ENCODE data around the gene CRHR2.
"Not testable (repeated sequence)": the region's sequence is repeated elsewhere in the genome, so short reads cannot be mapped to it uniquely, and the experiment has no call there.

CRHR2 gene

GRCh38 chr7:30652132-30652531 lies 30.1 kb downstream of the CRHR2 start:
- no peak for DNase-seq

- DNase-seq: no peak
Observed at GRCh38 chr7:30650421-30650808, 31.8 kb downstream of the CRHR2 start.

GRCh38 chr7:30649717-30650420 lies 32.4 kb downstream of the CRHR2 start:
- no peak for DNase-seq

GRCh38 chr7:30648744-30649540 lies 33.3 kb downstream of the CRHR2 start:
- DNase-seq: no peak

GRCh38 chr7:30647589-30648364 lies 34.5 kb downstream of the CRHR2 start:
- DNase-seq: no peak

GRCh38 chr7:30646154-30646553 lies 36.1 kb downstream of the CRHR2 start:
- DNase-seq: no peak

- DNase-seq: no peak
Observed at GRCh38 chr7:30645661-30646060, 36.6 kb downstream of the CRHR2 start.

- DNase-seq: no peak
Observed at GRCh38 chr7:30644286-30644955, 37.8 kb downstream of the CRHR2 start.

- DNase-seq: no peak
Observed at GRCh38 chr7:30642789-30643188, 39.5 kb downstream of the CRHR2 start.

- DNase-seq: not testable (repeated sequence)
Observed at GRCh38 chr7:30642322-30642721, 39.9 kb downstream of the CRHR2 start.

GRCh38 chr7:30635798-30636197 lies 46.5 kb downstream of the CRHR2 start:
- DNase-seq: no peak

GRCh38 chr7:30634634-30635201 lies 47.5 kb downstream of the CRHR2 start:
- DNase-seq: no peak

- no peak for DNase-seq
Observed at GRCh38 chr7:30634193-30634626, 48.0 kb downstream of the CRHR2 start.

- no peak for DNase-seq
Observed at GRCh38 chr7:30633223-30633622, 49.0 kb downstream of the CRHR2 start.

- DNase-seq: no peak
Observed at GRCh38 chr7:30630986-30631385, 51.3 kb downstream of the CRHR2 start.

GRCh38 chr7:30627026-30627425 lies 55.2 kb downstream of the CRHR2 start:
- no peak for DNase-seq

GRCh38 chr7:30625283-30625682 lies 57.0 kb downstream of the CRHR2 start:
- no peak for DNase-seq

GRCh38 chr7:30618961-30619360 lies 63.3 kb downstream of the CRHR2 start:
- DNase-seq: no peak

GRCh38 chr7:30618080-30618676 lies 64.1 kb downstream of the CRHR2 start:
- no peak for DNase-seq

GRCh38 chr7:30617359-30617758 lies 64.9 kb downstream of the CRHR2 start:
- DNase-seq: no peak

GRCh38 chr7:30616318-30616717 lies 65.9 kb downstream of the CRHR2 start:
- no peak for DNase-seq

Data from RPMI8226 (cell line).